BJ (cell line): ENCODE measurements around the gene GPR87. TPM values are rescaled to one million over a fixed set of nuclear protein-coding genes. Genes with fewer than 3 reads are reported as not detected.

ENCODE experiments used
- CTCF ChIA-PET: fragments of 350-600 bp; formaldehyde crosslinking; extraction: SDS; loops from one replicate; lab custom pipeline; 2021; ENCODE audit warnings: antibody characterized with exemption, inconsistent platforms; lab: Yijun Ruan, JAX
- POLR2A ChIA-PET: fragments of 300-600 bp; sonication (Branson Sonifier 250); formaldehyde crosslinking; extraction: SDS; loops from one replicate; lab custom pipeline; 2021; ENCODE audit warnings: antibody characterized with exemption; lab: Charles Lee
- DNase-seq: peaks from one replicate; pipeline ENCODE4 v3.0.0-alpha.2; 2011; ENCODE audit warnings: low read depth
- H3K27me3 ChIP-seq: 2 replicates; pipeline ENCODE4 v1.6.0; 2011; ENCODE audit warnings: low read length; ENCODE audit not compliant: control insufficient read depth, insufficient read depth
- H3K36me3 ChIP-seq: 2 replicates; pipeline ENCODE4 v1.5.1; 2011; ENCODE audit warnings: low read length; ENCODE audit not compliant: control insufficient read depth, insufficient read depth
- H3K4me3 ChIP-seq: 2 replicates; pipeline ENCODE4 v1.5.1; 2011; ENCODE audit warnings: low read depth, mild to moderate bottlenecking, control low read depth, low read length
- CTCF ChIP-seq: IDR thresholded peaks from 2 replicates; pipeline ENCODE4 v1.5.1; 2011; ENCODE audit warnings: low read depth, mild to moderate bottlenecking, control low read depth, inconsistent platforms, low read length, moderate library complexity; ENCODE audit not compliant: insufficient read depth
- polyA plus RNA-seq: library from polyadenylated mRNA; depleted of rRNA; stranded (reverse); fragments of >200 nt; gene quantifications from 2 replicates; pipeline ENCODE4 v1.2.3, GENCODE V29; 2011; rRNA removed

The GPR87 gene
- polyA plus RNA-seq, 1 experiment = not detected

GRCh38 chr3:151248772-151249337, 67.8 kb downstream of the GPR87 start:
- ChIA-PET POLR2A (no interaction called here), CTCF (interaction anchor here (0.9 to 1.8 kb wide), 4 partner anchors 11 to 81 kb away, joined by 3 to 10 read pairs (median 3); no protein-coding TSS in a partner anchor)
- no peak for TF ChIP-seq CTCF
- Histone ChIP-seq H3K36me3 (no peaks in the 10 kb centered on the region), H3K27me3 (peaks cover 1% of the 10 kb centered on the region), H3K4me3 (no peak overlapping the region)
- no peak for DNase-seq

Other genes starting within 250 kb of the GPR87 start
- gene MED12L, start 231.2 kb downstream of the GPR87 start, polyA plus RNA-seq = 0.06 and 0.28 TPM in 2 replicates
- gene GPR171, start 113.6 kb downstream of the GPR87 start, polyA plus RNA-seq = not detected in 2 replicates
- gene P2RY14, start 38.3 kb downstream of the GPR87 start, polyA plus RNA-seq = not detected in 2 replicates
- not detected in 2 replicates for gene P2RY13, start 12.7 kb upstream of the GPR87 start, polyA plus RNA-seq
- not detected in 2 replicates for gene P2RY12, start 67.9 kb upstream of the GPR87 start, polyA plus RNA-seq
- gene IGSF10, start 144.2 kb upstream of the GPR87 start, polyA plus RNA-seq = 0.07 and 0.12 TPM in 2 replicates